Epithelial cell of esophagus (primary cell): Measurements from ENCODE around the gene GJB2.
A peak's percentile ranks its signal among the peaks of the same experiment; 100 is the strongest.

Source experiments
- DNase-seq: peaks from one replicate; pipeline ENCODE4 v3.0.0; 2010; ENCODE audit warnings: low read depth
- H3K4me3 ChIP-seq: 2 replicates; pipeline ENCODE4 v1.5.1; 2011; ENCODE audit warnings: mild to moderate bottlenecking, low read length, control low read depth
- CTCF ChIP-seq: IDR thresholded peaks from 2 replicates; pipeline ENCODE4 v1.5.1; 2011; ENCODE audit warnings: low read depth, mild to moderate bottlenecking, low read length, control low read depth, inconsistent platforms; ENCODE audit not compliant: insufficient read depth; ENCODE audit errors: missing control alignments

Gene GJB2

GRCh38 chr13:20227730-20228129, 35.0 kb upstream of the GJB2 start:
- no peak for DNase-seq
- TF ChIP-seq CTCF: no peak
- no peak overlapping the region for H3K4me3 ChIP-seq

GRCh38 chr13:20227288-20227687, 34.5 kb upstream of the GJB2 start:
- no peak overlapping the region for H3K4me3 ChIP-seq
- no peak for DNase-seq
- TF ChIP-seq CTCF: no peak

GRCh38 chr13:20222553-20222952, 29.8 kb upstream of the GJB2 start:
- H3K4me3 ChIP-seq: no peak overlapping the region
- DNase-seq: no peak
- no peak for TF ChIP-seq CTCF

- H3K4me3 ChIP-seq: no peak overlapping the region
- no peak for TF ChIP-seq CTCF
- DNase-seq: peak; percentile 7
Measured at GRCh38 chr13:20221772-20222171, 29.0 kb upstream of the GJB2 start.

- no peak overlapping the region for H3K4me3 ChIP-seq
- TF ChIP-seq CTCF: no peak
- no peak for DNase-seq
Measured at GRCh38 chr13:20219577-20219976, 26.8 kb upstream of the GJB2 start.

GRCh38 chr13:20217168-20217567, 24.4 kb upstream of the GJB2 start:
- DNase-seq: no peak
- no peak for TF ChIP-seq CTCF
- H3K4me3 ChIP-seq: no peak overlapping the region

- H3K4me3 ChIP-seq: no peak overlapping the region
- TF ChIP-seq CTCF: no peak
- no peak for DNase-seq
Measured at GRCh38 chr13:20209948-20210347, 17.2 kb upstream of the GJB2 start.
